Fibroblast of lung (primary cell): ENCODE data around the gene GTF3C1. TPM values are rescaled to one million over a fixed set of nuclear protein-coding genes. Genes with fewer than 3 reads are reported as not detected.

ENCODE experiments used
- DNase-seq, 2 donors: peaks; one replicate each; pipeline versions ENCODE4 v3.0.0 to v3.0.0-alpha.2; 2010; ENCODE audit warnings: low read depth in 2 of 2
- H2AFZ ChIP-seq: 2 replicates; pipeline ENCODE4 v1.5.1; 2012; ENCODE audit warnings: low read length, control low read depth, inconsistent platforms
- H3K27ac ChIP-seq: 2 replicates; pipeline ENCODE4 v1.5.1; 2011; ENCODE audit warnings: low read length, control low read depth; ENCODE audit not compliant: insufficient read depth
- H3K27me3 ChIP-seq: 2 replicates; pipeline ENCODE4 v1.5.1; 2011; ENCODE audit warnings: mild to moderate bottlenecking, low read length; ENCODE audit not compliant: control insufficient read depth, insufficient read depth
- H3K36me3 ChIP-seq: 2 replicates; pipeline ENCODE4 v1.5.1; 2011; ENCODE audit warnings: low read length; ENCODE audit not compliant: control insufficient read depth, insufficient read depth
- H3K4me1 ChIP-seq: 2 replicates; pipeline ENCODE4 v1.5.1; 2011; ENCODE audit warnings: low read length; ENCODE audit not compliant: control insufficient read depth, insufficient read depth; ENCODE audit errors: extremely low read depth
- H3K4me2 ChIP-seq: 2 replicates; pipeline ENCODE4 v1.5.1; 2011; ENCODE audit warnings: low read length, control low read depth; ENCODE audit not compliant: insufficient read depth; ENCODE audit errors: extremely low read depth
- H3K4me3 ChIP-seq, 4 experiments: fragments of 200-600 bp in 1 of 4; sonication (generic) in 1 of 4; replicated peaks in 1 of 4; 2 replicates each; pipeline ENCODE4 v1.5.1; 2011 to 2016; ENCODE audit warnings: low read length in 4 of 4, low read depth in 3 of 4, mild to moderate bottlenecking in 3 of 4, control low read depth in 2 of 4, inconsistent platforms in 1 of 4, mixed read lengths in 1 of 4; ENCODE audit not compliant: insufficient read depth in 1 of 4; ENCODE audit errors: control extremely low read depth in 1 of 4
- H3K79me2 ChIP-seq: 2 replicates; pipeline ENCODE4 v1.5.1; 2012; ENCODE audit warnings: mild to moderate bottlenecking, low read length, inconsistent platforms; ENCODE audit not compliant: control insufficient read depth, insufficient read depth
- H3K9ac ChIP-seq: 2 replicates; pipeline ENCODE4 v1.5.1; 2011; ENCODE audit warnings: mild to moderate bottlenecking, low read length, control low read depth; ENCODE audit not compliant: insufficient read depth
- H3K9me3 ChIP-seq: 2 replicates; pipeline ENCODE4 v1.5.1; 2012; ENCODE audit warnings: low read depth, low read length; ENCODE audit not compliant: control insufficient read depth, insufficient read depth
- H4K20me1 ChIP-seq: 2 replicates; pipeline ENCODE4 v1.5.1; 2011; ENCODE audit warnings: low read length; ENCODE audit not compliant: control insufficient read depth, insufficient read depth; ENCODE audit errors: extremely low read depth
- EZH2 ChIP-seq: IDR thresholded peaks from 2 replicates; pipeline ENCODE4 v1.5.1; 2012; ENCODE audit warnings: low read length, control low read depth, mild to moderate bottlenecking; ENCODE audit errors: missing control alignments
- polyA plus RNA-seq, 2 donors: library from polyadenylated mRNA; depleted of rRNA in 1 of 2; stranded (reverse) in 1 of 2; unstranded in 1 of 2; fragments of >200 nt; gene quantifications; 2 replicates each; pipeline ENCODE4 v1.2.1, GENCODE V29; 2011 to 2012; ENCODE audit warnings: missing spikeins in 1 of 2
- total RNA-seq: library from RNA; depleted of rRNA; stranded (reverse); fragments of >200 nt; gene quantifications from 2 replicates; pipeline ENCODE4 v1.2.1, GENCODE V29; 2014
- TF ChIP-seq, protein P1 (sequence below), 2 donors: IDR thresholded peaks in 1 of 2; conservative IDR thresholded peaks in 1 of 2; 1 replicate in 1 of 2; 2 replicates in 1 of 2; pipeline ENCODE4 v1.5.1; 2011 to 2012; ENCODE audit warnings: low read length in 2 of 2, control low read depth in 1 of 2, inconsistent platforms in 1 of 2, low read depth in 1 of 2, mild to moderate bottlenecking in 1 of 2

Gene GTF3C1
- total and polyA plus RNA-seq, 2 donors (not counting 1 experiment from before 2014, with no cell fraction given): 20.1 to 75.3 TPM

DNA sequence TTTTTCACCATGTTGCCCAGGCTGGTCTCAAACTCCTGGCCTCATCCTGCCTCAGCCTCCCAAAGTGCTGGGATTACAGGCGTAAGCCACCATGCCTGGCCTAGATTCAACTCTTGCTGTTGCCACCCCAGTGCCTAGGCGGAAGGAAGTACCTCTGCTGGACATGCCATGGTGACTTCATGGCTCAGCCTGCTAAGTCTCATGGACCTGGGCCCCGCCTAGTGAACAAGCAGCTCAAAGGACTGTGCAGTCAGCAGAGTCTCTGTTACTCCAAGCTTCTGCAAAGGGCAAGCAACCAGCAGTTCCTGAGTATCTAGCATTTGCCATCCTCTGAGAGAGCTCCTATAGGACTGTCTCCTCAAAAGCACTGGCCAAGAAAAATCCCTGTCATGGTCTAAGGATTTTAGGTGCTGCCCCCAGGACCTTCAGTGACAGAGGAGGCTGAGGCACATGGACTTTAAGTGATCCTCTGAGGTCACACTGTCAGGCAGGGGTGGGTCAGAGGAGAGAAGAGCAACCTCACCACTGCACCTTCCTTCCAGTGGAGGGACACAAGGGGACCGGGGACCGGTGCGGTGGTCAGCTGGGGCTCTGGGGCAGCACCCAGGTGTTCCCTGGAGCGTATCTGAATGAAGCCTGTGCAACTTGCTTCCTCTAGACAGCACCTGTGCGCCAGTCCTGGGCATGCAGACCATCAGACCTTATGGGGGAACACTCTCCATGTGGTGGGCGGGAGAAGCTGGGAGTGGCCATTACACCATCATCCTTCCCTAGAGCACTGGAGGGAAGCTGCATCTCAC is 76.4 kb downstream of the GTF3C1 start:
- Histone ChIP-seq H3K79me2 (no peaks in the 10 kb centered on the region), H3K4me3 (no peak overlapping the region), H3K4me2 (no peak overlapping the region), H3K27me3 (no peaks in the 10 kb centered on the region), H3K4me1 (peaks cover 24% of the 10 kb centered on the region), H3K36me3 (peaks cover 33% of the 10 kb centered on the region), H3K27ac (no peak overlapping the region), H4K20me1 (no peaks in the 10 kb centered on the region), H3K9ac (no peak overlapping the region), H3K9me3 (no peaks in the 10 kb centered on the region), H2AFZ (no peak overlapping the region)
- no peak for DNase-seq
- TF ChIP-seq, protein P1, sequence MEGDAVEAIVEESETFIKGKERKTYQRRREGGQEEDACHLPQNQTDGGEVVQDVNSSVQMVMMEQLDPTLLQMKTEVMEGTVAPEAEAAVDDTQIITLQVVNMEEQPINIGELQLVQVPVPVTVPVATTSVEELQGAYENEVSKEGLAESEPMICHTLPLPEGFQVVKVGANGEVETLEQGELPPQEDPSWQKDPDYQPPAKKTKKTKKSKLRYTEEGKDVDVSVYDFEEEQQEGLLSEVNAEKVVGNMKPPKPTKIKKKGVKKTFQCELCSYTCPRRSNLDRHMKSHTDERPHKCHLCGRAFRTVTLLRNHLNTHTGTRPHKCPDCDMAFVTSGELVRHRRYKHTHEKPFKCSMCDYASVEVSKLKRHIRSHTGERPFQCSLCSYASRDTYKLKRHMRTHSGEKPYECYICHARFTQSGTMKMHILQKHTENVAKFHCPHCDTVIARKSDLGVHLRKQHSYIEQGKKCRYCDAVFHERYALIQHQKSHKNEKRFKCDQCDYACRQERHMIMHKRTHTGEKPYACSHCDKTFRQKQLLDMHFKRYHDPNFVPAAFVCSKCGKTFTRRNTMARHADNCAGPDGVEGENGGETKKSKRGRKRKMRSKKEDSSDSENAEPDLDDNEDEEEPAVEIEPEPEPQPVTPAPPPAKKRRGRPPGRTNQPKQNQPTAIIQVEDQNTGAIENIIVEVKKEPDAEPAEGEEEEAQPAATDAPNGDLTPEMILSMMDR (conservative IDR thresholded peaks at IDR 0.05 in 1 of 2, IDR thresholded peaks at IDR 0.05 in 1 of 2; ENCODE audit: low read depth in 1 of 2, low read length in 2 of 2): no peak
- no peak for TF ChIP-seq EZH2

DNA sequence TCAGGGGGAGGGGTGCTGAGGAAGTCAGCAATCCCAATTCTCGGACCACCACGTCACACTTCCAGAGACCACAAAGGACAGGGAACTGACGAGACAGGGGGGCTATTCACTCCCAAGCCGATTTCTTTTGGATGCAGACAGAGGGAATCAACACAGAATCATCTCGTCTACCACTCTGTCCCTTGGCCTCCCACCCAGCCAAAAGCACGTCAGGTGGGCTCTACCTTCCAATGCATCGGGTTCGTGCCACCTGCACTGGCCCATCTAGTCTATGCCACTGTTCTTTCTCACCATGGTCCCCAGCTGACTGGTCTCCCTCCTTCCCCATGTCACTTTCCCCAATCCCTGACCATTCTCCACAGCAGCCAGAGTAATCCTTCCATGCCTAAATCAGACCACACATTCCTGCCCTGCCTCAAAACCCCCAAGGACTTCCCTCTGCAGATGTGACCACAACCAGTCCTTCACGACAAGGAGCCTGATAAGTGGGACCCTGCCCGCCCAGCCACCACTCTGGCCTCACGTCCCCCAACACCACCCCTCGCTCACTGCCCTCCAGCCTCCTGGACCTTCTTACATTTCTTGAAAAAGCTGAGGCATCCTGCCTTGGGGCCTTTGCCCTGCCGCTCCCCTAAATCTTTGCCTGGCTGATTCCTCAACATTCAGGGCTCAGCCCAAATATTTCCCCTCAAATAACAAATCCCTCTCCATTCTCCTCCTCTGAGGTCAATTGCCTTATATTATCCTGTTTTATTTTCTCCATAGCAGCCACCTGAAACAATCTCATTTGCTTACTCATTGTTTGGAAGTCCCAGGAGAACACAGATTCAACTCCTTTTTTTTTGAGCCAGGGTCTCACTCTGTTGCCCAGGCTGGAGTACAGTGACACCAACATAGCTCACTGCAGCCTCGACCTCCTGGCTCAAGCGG is 77.4 kb downstream of the GTF3C1 start:
- Histone ChIP-seq H3K4me1 (peaks cover 24% of the 10 kb centered on the region), H4K20me1 (no peaks in the 10 kb centered on the region), H3K9me3 (no peaks in the 10 kb centered on the region), H3K4me2 (no peak overlapping the region), H3K9ac (no peak overlapping the region), H3K27ac (no peak overlapping the region), H3K27me3 (no peaks in the 10 kb centered on the region), H3K4me3 (no peak overlapping the region), H3K36me3 (peaks cover 31% of the 10 kb centered on the region), H2AFZ (no peak overlapping the region), H3K79me2 (no peaks in the 10 kb centered on the region)
- DNase-seq: peak in 1 of 2 donors; percentile 25
- TF ChIP-seq, protein P1 (conservative IDR thresholded peaks at IDR 0.05 in 1 of 2, IDR thresholded peaks at IDR 0.05 in 1 of 2; ENCODE audit: low read depth in 1 of 2, low read length in 2 of 2): no peak
- TF ChIP-seq EZH2: no peak

DNA sequence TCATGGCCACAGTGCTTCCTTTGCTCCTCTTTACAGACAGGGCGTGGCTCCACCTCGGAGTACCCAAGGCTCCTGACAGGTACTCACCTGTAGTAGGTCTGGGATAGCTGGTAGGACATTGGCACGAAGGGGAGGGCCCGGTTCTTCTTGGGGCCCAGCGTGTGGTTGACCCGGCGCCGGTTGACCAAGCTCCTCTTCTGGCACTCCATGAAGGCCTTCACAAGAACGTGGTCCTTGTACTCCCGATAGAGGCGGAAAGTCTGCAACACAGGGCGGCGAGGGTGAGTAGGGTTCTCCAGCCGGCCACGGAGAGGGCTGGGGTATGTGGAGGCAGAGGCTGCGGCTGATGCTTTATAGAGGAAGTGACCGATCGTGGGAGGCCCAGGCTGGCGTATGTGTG is 78.1 kb downstream of the GTF3C1 start:
- peaks cover 20% of the 10 kb centered on the region for H3K4me1 ChIP-seq
- no peaks in the 10 kb centered on the region for H3K9me3 ChIP-seq
- H3K27me3 ChIP-seq: no peaks in the 10 kb centered on the region
- H3K4me3 ChIP-seq: no peak overlapping the region
- H3K79me2 ChIP-seq: no peaks in the 10 kb centered on the region
- no peak overlapping the region for H3K4me2 ChIP-seq
- no peak overlapping the region for H3K9ac ChIP-seq
- DNase-seq: no peak
- H3K36me3 ChIP-seq: peaks cover 33% of the 10 kb centered on the region
- no peak overlapping the region for H3K27ac ChIP-seq
- no peak overlapping the region for H2AFZ ChIP-seq
- TF ChIP-seq EZH2: no peak
- TF ChIP-seq, protein P1 (conservative IDR thresholded peaks at IDR 0.05 in 1 of 2, IDR thresholded peaks at IDR 0.05 in 1 of 2; ENCODE audit: low read depth in 1 of 2, low read length in 2 of 2): no peak
- no peaks in the 10 kb centered on the region for H4K20me1 ChIP-seq
